D721Med (cell line): ENCODE results near the gene ALG3.

Experiments used
- DNase-seq: peaks from one replicate; pipeline ENCODE4 v3.0.0; 2011; ENCODE audit warnings: low spot score; ENCODE audit not compliant: insufficient read length
- FAIRE-seq: peaks from 2 replicates; lab custom pipeline; 2011; peaks lifted over from hg19 to GRCh38; lab: Jason Lieb, UNC
- CTCF ChIP-seq: IDR thresholded peaks from 2 replicates; pipeline ENCODE4 v1.5.1; 2012; ENCODE audit warnings: mild to moderate bottlenecking, control low read depth; ENCODE audit not compliant: insufficient read depth; ENCODE audit errors: missing control alignments

Gene ALG3

DNA sequence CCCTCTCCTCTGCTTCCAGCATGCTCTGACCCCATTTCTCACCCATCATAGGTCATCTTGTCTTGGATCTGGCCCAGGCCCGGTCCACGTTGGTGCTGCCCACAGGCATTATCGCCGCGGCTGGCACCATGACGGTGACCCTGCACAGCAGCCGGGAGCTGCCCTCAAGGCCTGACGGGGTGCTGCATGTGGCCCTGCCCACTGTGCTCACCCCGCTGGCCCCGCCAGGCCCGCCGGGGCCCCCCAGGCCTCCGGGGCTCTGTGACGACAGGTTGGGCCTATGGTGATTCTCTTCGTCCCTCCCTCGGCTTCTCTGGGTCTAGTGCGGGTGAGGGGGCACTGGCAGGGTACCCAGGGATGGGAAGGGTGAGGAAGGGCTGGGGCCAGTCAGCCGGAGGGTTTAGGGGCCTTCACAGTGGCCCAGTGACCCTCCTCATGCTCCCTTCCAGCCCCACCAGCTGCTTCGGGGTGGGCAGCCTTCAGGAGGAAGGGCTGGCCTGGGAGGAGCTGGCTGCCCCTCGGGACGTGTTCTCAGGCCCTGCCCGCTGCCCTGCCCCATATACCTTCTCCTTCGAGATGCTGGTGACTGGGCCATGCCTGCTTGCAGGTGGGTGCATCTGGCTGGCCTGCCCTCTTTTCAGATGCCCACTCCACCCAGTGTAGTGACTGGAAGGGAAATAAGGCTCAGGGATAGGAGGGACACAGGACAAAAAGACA, 15.5 kb downstream of the ALG3 start:
- FAIRE-seq (no peak), DNase-seq (no peak)
- no peak for TF ChIP-seq CTCF

GRCh38 chr3:184231671-184232070, 17.1 kb downstream of the ALG3 start:
- no peak for TF ChIP-seq CTCF
- FAIRE-seq (no peak), DNase-seq (no peak)

DNA sequence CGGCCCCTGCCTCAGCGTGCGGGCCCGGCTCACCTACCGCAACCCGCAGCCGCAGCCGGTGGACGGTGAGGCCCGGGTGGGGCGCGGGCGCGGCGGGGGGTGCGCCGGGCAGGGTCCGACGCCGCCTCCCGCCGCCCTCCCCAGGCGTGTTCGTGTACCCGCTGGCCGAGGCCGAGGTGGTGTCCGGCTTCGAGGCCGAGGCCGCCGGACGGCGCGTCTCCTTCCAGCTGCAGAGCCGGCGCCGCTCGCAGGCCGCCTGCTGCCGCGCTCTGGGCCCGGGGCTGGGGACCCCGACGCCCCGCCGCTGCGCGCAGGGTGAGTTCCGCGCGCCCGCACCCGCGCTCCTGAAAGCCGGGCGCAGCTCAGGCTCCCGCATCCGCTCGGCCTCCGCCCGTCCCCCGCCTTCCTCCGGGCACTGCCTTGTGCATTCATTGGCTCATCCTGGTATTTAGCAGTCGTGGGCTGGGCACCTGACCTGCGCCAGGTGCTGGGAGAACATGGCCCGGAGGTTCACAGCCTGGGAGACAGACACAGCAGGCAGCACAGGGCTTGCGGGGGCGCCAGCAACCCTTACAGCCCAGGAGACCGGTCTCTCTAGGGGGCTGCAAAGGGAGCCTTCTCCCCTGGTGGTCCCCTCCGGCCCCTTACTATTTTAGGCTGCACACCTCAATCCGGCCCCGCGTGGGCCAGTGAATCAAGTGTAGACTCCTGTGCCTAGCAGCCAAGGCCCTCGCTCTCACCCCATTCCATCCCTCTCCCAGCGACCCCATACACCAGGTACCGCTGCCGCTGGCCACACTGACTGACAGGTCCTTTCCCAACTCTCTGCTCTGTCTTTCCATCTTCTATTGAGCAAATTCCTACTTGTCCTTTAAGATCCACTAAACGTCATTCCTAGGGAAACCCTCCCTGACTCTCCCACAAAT, 17.9 kb downstream of the ALG3 start:
- DNase-seq (no peak), FAIRE-seq (no peak)
- no peak for TF ChIP-seq CTCF

DNA sequence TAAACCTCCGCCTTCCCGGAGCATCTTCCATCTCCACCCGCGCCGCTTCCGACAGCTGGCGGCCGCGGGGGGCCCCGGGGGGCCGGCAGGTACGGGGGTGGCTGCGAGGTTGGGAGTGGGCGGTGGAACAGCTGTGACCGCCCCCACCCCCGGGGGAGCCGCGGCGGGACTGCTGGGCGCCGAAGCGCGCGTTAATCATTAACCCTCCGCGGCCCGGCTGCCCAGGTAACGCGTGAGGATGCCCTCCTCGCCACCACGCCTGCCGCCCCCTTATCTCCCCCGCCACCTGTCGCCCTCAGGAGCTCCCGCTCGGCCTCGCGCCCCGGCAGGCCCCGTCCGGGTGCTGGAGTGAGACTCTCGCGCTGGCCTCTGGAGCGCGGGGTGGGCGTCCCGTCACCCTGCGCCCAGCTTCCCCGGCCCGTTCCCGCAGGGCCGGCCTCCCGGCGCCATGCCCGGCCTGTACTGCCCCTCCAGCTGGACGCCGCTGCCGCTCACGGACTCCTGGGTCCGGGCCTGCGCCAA, 18.6 kb downstream of the ALG3 start:
- FAIRE-seq = no peak
- TF ChIP-seq CTCF = no peak
- peak; percentile 58 for DNase-seq

- TF ChIP-seq CTCF = no peak
- no peak for FAIRE-seq
- DNase-seq = peak; percentile 96
Observed at GRCh38 chr3:184229394-184230080, 19.2 kb downstream of the ALG3 start, which contains the start of gene VWA5B2. Gene VWA5B2 (plus strand): TSS chr3:184229585. CDS start chr3:184230529, 944 bp downstream.

GRCh38 chr3:184228376-184229137, 20.2 kb downstream of the ALG3 start:
- DNase-seq = no peak
- no peak for FAIRE-seq
- TF ChIP-seq CTCF = no peak
